GM23338 (cell line): Measurements from ENCODE around the gene PIGC. TPM values are rescaled to one million over a fixed set of nuclear protein-coding genes. Genes with fewer than 3 reads are reported as not detected.

Experiments used
- ATAC-seq: fragments of 200-7000 bp; cut with Tn5 transposase; 3 replicates; pipeline ENCODE4 v1.9.1; 2020
- DNase-seq: peaks from one replicate; pipeline ENCODE4 v3.0.0-alpha.2; 2015; ENCODE audit warnings: low spot score
- H2AFZ ChIP-seq: fragments of 200-600 bp; sonication (generic); 2 replicates; pipeline ENCODE4 v1.8.0; 2016; ENCODE audit warnings: antibody characterized with exemption, mild to moderate bottlenecking, moderate library complexity
- H3F3A ChIP-seq: fragments of 200-600 bp; sonication (generic); replicated peaks from 2 replicates; pipeline ENCODE4 v1.8.0; 2017; ENCODE audit warnings: antibody characterized with exemption, mixed run types, low read depth
- H3K27ac ChIP-seq: fragments of 200-600 bp; sonication (generic); 2 replicates; pipeline ENCODE4 v1.6.1; 2016; ENCODE audit warnings: low read depth
- H3K27me3 ChIP-seq: fragments of 200-600 bp; sonication (generic); 2 replicates; pipeline ENCODE4 v1.8.0; 2016; ENCODE audit warnings: mild to moderate bottlenecking, mixed run types, moderate library complexity; ENCODE audit not compliant: insufficient read depth
- H3K36me3 ChIP-seq: fragments of 200-600 bp; sonication (generic); 2 replicates; pipeline ENCODE4 v1.8.0; 2016; ENCODE audit warnings: mild to moderate bottlenecking; ENCODE audit not compliant: insufficient read depth
- H3K4me1 ChIP-seq: fragments of 200-600 bp; sonication (generic); 2 replicates; pipeline ENCODE4 v1.8.0; 2016; ENCODE audit warnings: mild to moderate bottlenecking, moderate library complexity; ENCODE audit not compliant: insufficient read depth
- H3K4me2 ChIP-seq: fragments of 200-600 bp; sonication (generic); 2 replicates; pipeline ENCODE4 v1.7.1; 2017; ENCODE audit warnings: mixed run types
- H3K4me3 ChIP-seq: fragments of 200-600 bp; sonication (generic); 2 replicates; pipeline ENCODE4 v1.6.1; 2016; ENCODE audit warnings: mixed run types
- H3K79me2 ChIP-seq: fragments of 200-600 bp; sonication (generic); replicated peaks from 2 replicates; pipeline ENCODE4 v1.8.0; 2017; ENCODE audit warnings: mild to moderate bottlenecking; ENCODE audit not compliant: insufficient read depth
- H3K9me2 ChIP-seq: fragments of 200-600 bp; sonication (generic); 2 replicates; pipeline ENCODE4 v1.8.0; 2017; ENCODE audit not compliant: insufficient read depth
- H4K20me1 ChIP-seq: fragments of 200-600 bp; sonication (generic); replicated peaks from 2 replicates; pipeline ENCODE4 v1.8.0; 2017; ENCODE audit warnings: mild to moderate bottlenecking; ENCODE audit not compliant: insufficient read depth
- H3K27ac Mint-ChIP-seq: 2 replicates; pipeline ENCODE4 v1.8.0; 2020; ENCODE audit warnings: inconsistent platforms, mild to moderate bottlenecking, moderate library complexity, mixed read lengths
- H3K27me3 Mint-ChIP-seq: 3 replicates; pipeline ENCODE4 v1.8.0; 2022; ENCODE audit warnings: low read depth, mild to moderate bottlenecking, moderate library complexity, mixed read lengths, inconsistent platforms; ENCODE audit not compliant: insufficient read depth, poor library complexity
- H3K36me3 Mint-ChIP-seq: 3 replicates; pipeline ENCODE4 v1.8.0; 2021; ENCODE audit warnings: low read depth, mild to moderate bottlenecking, inconsistent platforms, moderate library complexity, mixed read lengths
- H3K4me1 Mint-ChIP-seq: 3 replicates; pipeline ENCODE4 v1.8.0; 2020; ENCODE audit warnings: mild to moderate bottlenecking, inconsistent platforms, mixed read lengths
- H3K4me3 Mint-ChIP-seq: 3 replicates; pipeline ENCODE4 v1.8.0; 2021; ENCODE audit warnings: moderate library complexity, mild to moderate bottlenecking, inconsistent platforms, mixed read lengths
- H3K9me3 Mint-ChIP-seq: 3 replicates; pipeline ENCODE4 v1.8.0; 2020; ENCODE audit warnings: moderate library complexity, mild to moderate bottlenecking, inconsistent platforms, mixed read lengths
- EZH2 ChIP-seq: fragments of 200-600 bp; sonication (generic); IDR thresholded peaks from one replicate; pipeline ENCODE4 v1.8.0; 2017; ENCODE audit warnings: antibody characterized with exemption, mild to moderate bottlenecking, low read depth; ENCODE audit not compliant: unreplicated experiment
- STAT1 ChIP-seq: IDR thresholded peaks from one replicate; pipeline ENCODE4 v1.6.1; 2016; ENCODE audit warnings: antibody characterized with exemption; ENCODE audit not compliant: unreplicated experiment
- ZNF331 ChIP-seq: fragments of 250-450 bp; sonication (Bioruptor Pico); IDR thresholded peaks from 2 replicates; pipeline ENCODE4 v1.5.0; 2020; ENCODE audit warnings: low read depth, mild to moderate bottlenecking, moderate library complexity
- ZNF462 ChIP-seq: fragments of 250-450 bp; sonication (Bioruptor Pico); IDR thresholded peaks from 2 replicates; pipeline ENCODE4 v1.5.0; 2020; ENCODE audit warnings: mild to moderate bottlenecking, moderate library complexity
- polyA plus RNA-seq: library from polyadenylated mRNA; unstranded; fragments of >200 nt; fragmentation: Nextera tagmentation; extraction: Ambion mirVana; gene quantifications from 2 replicates; pipeline ENCODE4 v1.2.1, GENCODE V29; 2016
- total RNA-seq: library from RNA; depleted of rRNA; stranded (reverse); fragments of >200 nt; shearing (Covaris generic); gene quantifications from 2 replicates; pipeline ENCODE4 v1.2.3, GENCODE V29; 2014

The PIGC gene
- total and polyA plus RNA-seq, 2 experiments from 2014 or later, result 22.5 to 28.1 TPM

DNA sequence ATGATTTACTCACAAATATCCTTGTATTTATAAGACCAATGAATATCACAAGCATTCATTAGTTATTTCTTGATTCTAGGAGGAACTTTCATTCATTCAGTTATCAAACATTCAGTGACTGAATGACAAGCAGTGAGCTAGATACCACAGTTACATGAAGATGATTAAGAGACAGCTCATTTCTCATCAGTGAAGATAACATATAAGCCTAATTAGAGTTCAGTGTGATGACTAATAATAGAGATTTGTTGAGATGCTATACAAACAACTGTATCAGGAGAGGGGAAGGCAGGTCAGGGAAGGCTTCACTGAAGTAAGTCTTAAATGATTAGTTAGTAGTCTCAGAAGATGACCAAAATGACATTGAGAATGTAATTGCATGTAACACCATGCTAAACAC lies 38.0 kb downstream of the PIGC start (continued):
- no peak for TF ChIP-seq ZNF462
- TF ChIP-seq ZNF331 (CRISPR knock-in tag), result no peak
- no peak for TF ChIP-seq EZH2

- Mint-ChIP-seq H3K9me3 (no peaks in the 10 kb centered on the region), H3K36me3 (no peaks in the 10 kb centered on the region)
Measured at GRCh38 chr1:172404121-172404520, 39.7 kb downstream of the PIGC start.

More at GRCh38 chr1:172404121-172404520, 39.7 kb downstream of the PIGC start:
- TF ChIP-seq EZH2 (no peak), STAT1 (no peak)
- no peaks in the 10 kb centered on the region for H4K20me1 ChIP-seq
- H3K27ac ChIP-seq, result no peak overlapping the region
- peaks cover 14% of the 10 kb centered on the region; the same call in 1 of the 2 replicates for H3K4me1 ChIP-seq
- Mint-ChIP-seq H3K27me3 (no peaks in the 10 kb centered on the region), H3K27ac (no peak overlapping the region), H3K4me3 (no peak overlapping the region), H3K4me1 (peaks cover 18% of the 10 kb centered on the region)
- H3K27me3 ChIP-seq, result no peaks in the 10 kb centered on the region
- ATAC-seq (no peak), DNase-seq (no peak)
- no peaks in the 10 kb centered on the region for H3K9me2 ChIP-seq
- H3K36me3 ChIP-seq, result no peaks in the 10 kb centered on the region
- no peak overlapping the region for H3K4me3 ChIP-seq
- no peaks in the 10 kb centered on the region for H3F3A ChIP-seq
- H3K79me2 ChIP-seq, result no peaks in the 10 kb centered on the region
- no peak overlapping the region for H3K4me2 ChIP-seq
- no peak overlapping the region for H2AFZ ChIP-seq
